Hepatocyte (in vitro differentiated cells): ENCODE results near the gene RAB5IF. TPM values are rescaled to one million over a fixed set of nuclear protein-coding genes. Genes with fewer than 3 reads are reported as not detected.

Experiments
- DNase-seq: peaks from one replicate; pipeline ENCODE4 v3.0.0-alpha.2; 2016; ENCODE audit warnings: low spot score
- H2AFZ ChIP-seq: fragments of 200-600 bp; sonication (generic); 2 replicates; pipeline ENCODE4 v1.6.0; 2016; ENCODE audit warnings: antibody characterized with exemption, mild to moderate bottlenecking
- H3K27ac ChIP-seq: fragments of 200-600 bp; sonication (generic); 2 replicates; pipeline ENCODE4 v1.5.1; 2016; ENCODE audit warnings: mild to moderate bottlenecking
- H3K27me3 ChIP-seq: fragments of 200-600 bp; sonication (generic); 2 replicates; pipeline ENCODE4 v1.6.1; 2016
- H3K36me3 ChIP-seq: fragments of 200-600 bp; sonication (generic); replicated peaks from 2 replicates; pipeline ENCODE4 v1.5.1; 2016; ENCODE audit warnings: low read depth; ENCODE audit not compliant: insufficient read depth
- H3K4me1 ChIP-seq: fragments of 200-600 bp; sonication (generic); 2 replicates; pipeline ENCODE4 v1.5.1; 2016; ENCODE audit warnings: mild to moderate bottlenecking, moderate library complexity; ENCODE audit not compliant: insufficient read depth
- H3K4me2 ChIP-seq: fragments of 200-600 bp; sonication (generic); 2 replicates; pipeline ENCODE4 v1.6.0; 2016
- H3K4me3 ChIP-seq: fragments of 200-600 bp; sonication (generic); 2 replicates; pipeline ENCODE4 v1.5.1; 2016; ENCODE audit warnings: mild to moderate bottlenecking
- H3K79me2 ChIP-seq: fragments of 200-600 bp; sonication (generic); 2 replicates; pipeline ENCODE4 v1.6.0; 2017; ENCODE audit warnings: mild to moderate bottlenecking
- H3K9me2 ChIP-seq: fragments of 200-600 bp; sonication (generic); replicated peaks from 2 replicates; pipeline ENCODE4 v1.6.0; 2017; ENCODE audit warnings: mild to moderate bottlenecking; ENCODE audit not compliant: insufficient read depth
- H3K9me3 ChIP-seq: fragments of 200-600 bp; sonication (generic); 2 replicates; pipeline ENCODE4 v1.5.1; 2016; ENCODE audit warnings: low read depth, mild to moderate bottlenecking
- H4K20me1 ChIP-seq: fragments of 200-600 bp; sonication (generic); 2 replicates; pipeline ENCODE4 v1.6.0; 2016; ENCODE audit warnings: mild to moderate bottlenecking; ENCODE audit not compliant: insufficient read depth, poor library complexity, severe bottlenecking
- EZH2 ChIP-seq: fragments of 200-600 bp; sonication (generic); IDR thresholded peaks from 2 replicates; pipeline ENCODE4 v1.6.1; 2016; ENCODE audit warnings: antibody characterized with exemption, mild to moderate bottlenecking, borderline replicate concordance
- EZH2phosphoT487 ChIP-seq: fragments of 200-600 bp; sonication (generic); IDR thresholded peaks from one replicate; pipeline ENCODE4 v1.6.1; 2018; ENCODE audit warnings: antibody characterized with exemption, mild to moderate bottlenecking, low read depth, moderate library complexity; ENCODE audit not compliant: unreplicated experiment, severe bottlenecking
- WGBS: methylation state at CpG from one replicate; pipeline ENCODE4 v1.1.6; 2016; ENCODE audit warnings: low lambda C conversion rate; ENCODE audit errors: missing lambda C conversion rate; 5-methylcytosine and 5-hydroxymethylcytosine counted together
- polyA plus RNA-seq: library from polyadenylated mRNA; unstranded; fragments of >200 nt; fragmentation: Nextera tagmentation; extraction: Ambion mirVana; gene quantifications from 2 replicates; pipeline ENCODE4 v1.2.1, GENCODE V29; 2016
- total RNA-seq: library from RNA; depleted of rRNA; stranded (reverse); fragments of >200 nt; gene quantifications from 2 replicates; pipeline ENCODE4 v1.2.3, GENCODE V29; 2014
- TF ChIP-seq, protein P1 (sequence below): fragments of 200-600 bp; sonication (generic); IDR thresholded peaks from 2 replicates; pipeline ENCODE4 v1.5.1; 2016; ENCODE audit warnings: antibody characterized with exemption, mild to moderate bottlenecking; ENCODE audit not compliant: poor library complexity

Gene RAB5IF
- total and polyA plus RNA-seq, 2 experiments from 2014 or later: 134 to 198 TPM

DNA sequence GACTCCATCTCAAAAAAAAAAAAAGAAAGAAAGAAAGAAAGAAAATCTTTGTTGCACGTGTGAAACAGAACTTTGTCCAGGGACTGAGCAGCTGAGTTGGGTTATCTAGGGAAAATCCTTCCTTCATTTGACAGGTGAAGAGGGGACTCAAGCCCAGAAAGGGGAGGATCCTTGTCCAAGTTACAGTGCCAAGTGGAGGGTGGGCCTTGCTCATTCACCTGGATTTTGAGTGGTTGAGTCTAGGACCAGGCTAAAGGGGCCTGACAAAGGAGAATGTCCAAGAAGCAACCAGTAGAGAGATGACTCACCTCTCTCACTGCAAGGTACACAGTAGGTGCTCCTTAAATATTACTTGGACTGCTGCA lies 29.5 kb upstream of the RAB5IF start:
- H3K9me3 ChIP-seq: no peaks in the 10 kb centered on the region
- H3K9me2 ChIP-seq: no peaks in the 10 kb centered on the region
- peak overlapping the region; percentile 90 for H3K4me2 ChIP-seq
- WGBS: 89% methylated on average over 1 of the region's 1 CpG
- H3K4me1 ChIP-seq: peaks cover 27% of the 10 kb centered on the region
- H4K20me1 ChIP-seq: peaks cover 33% of the 10 kb centered on the region
- no peaks in the 10 kb centered on the region for H3K27me3 ChIP-seq
- TF ChIP-seq EZH2 (no peak), EZH2phosphoT487 (no peak)
- TF ChIP-seq, protein P1, sequence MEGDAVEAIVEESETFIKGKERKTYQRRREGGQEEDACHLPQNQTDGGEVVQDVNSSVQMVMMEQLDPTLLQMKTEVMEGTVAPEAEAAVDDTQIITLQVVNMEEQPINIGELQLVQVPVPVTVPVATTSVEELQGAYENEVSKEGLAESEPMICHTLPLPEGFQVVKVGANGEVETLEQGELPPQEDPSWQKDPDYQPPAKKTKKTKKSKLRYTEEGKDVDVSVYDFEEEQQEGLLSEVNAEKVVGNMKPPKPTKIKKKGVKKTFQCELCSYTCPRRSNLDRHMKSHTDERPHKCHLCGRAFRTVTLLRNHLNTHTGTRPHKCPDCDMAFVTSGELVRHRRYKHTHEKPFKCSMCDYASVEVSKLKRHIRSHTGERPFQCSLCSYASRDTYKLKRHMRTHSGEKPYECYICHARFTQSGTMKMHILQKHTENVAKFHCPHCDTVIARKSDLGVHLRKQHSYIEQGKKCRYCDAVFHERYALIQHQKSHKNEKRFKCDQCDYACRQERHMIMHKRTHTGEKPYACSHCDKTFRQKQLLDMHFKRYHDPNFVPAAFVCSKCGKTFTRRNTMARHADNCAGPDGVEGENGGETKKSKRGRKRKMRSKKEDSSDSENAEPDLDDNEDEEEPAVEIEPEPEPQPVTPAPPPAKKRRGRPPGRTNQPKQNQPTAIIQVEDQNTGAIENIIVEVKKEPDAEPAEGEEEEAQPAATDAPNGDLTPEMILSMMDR: no peak
- H3K79me2 ChIP-seq: peaks cover 63% of the 10 kb centered on the region
- no peak overlapping the region for H2AFZ ChIP-seq
- peak overlapping the region; percentile 96 for H3K27ac ChIP-seq
- H3K4me3 ChIP-seq: peak overlapping the region; percentile 89
- no peaks in the 10 kb centered on the region for H3K36me3 ChIP-seq
- DNase-seq: no peak

DNA sequence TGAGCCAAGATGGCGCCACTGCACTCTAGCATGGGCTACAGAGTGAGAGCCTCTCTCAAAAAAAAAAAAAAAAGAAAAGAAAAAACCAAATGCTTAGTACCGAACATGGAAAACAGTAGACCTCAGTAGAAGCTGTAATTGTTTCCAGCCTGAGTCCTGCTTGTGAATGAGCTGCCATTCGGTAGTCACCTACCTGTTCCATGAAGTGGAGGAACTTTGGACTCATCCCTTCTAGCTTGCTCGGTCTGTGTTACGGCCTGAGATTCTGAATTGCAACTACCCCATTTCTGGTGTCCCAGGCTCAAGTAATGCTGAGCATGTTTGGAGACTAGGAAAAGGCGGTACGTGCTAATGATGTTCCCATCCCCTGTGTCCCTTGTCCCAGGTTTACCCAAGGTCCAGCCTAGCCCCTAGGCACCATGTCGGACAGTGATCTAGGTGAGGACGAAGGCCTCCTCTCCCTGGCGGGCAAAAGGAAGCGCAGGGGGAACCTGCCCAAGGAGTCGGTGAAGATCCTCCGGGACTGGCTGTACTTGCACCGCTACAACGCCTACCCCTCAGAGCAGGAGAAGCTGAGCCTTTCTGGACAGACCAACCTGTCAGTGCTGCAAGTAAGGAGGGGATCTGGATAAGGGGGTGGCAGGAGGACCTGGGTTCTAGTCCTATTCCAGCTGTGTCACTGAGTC lies 27.1 kb upstream of the RAB5IF start:
- Histone ChIP-seq H3K9me3 (no peaks in the 10 kb centered on the region), H3K27ac (peak overlapping the region; percentile 20), H3K4me3 (no peak overlapping the region), H4K20me1 (peaks cover 33% of the 10 kb centered on the region), H3K4me2 (no peak overlapping the region), H3K4me1 (peaks cover 14% of the 10 kb centered on the region), H2AFZ (no peak overlapping the region), H3K9me2 (no peaks in the 10 kb centered on the region), H3K27me3 (no peaks in the 10 kb centered on the region), H3K79me2 (peaks cover 78% of the 10 kb centered on the region), H3K36me3 (no peaks in the 10 kb centered on the region)
- WGBS: 93% methylated on average over 13 of the region's 15 CpGs
- no peak for TF ChIP-seq EZH2
- no peak for TF ChIP-seq EZH2phosphoT487
- TF ChIP-seq, protein P1: no peak
- no peak for DNase-seq

DNA sequence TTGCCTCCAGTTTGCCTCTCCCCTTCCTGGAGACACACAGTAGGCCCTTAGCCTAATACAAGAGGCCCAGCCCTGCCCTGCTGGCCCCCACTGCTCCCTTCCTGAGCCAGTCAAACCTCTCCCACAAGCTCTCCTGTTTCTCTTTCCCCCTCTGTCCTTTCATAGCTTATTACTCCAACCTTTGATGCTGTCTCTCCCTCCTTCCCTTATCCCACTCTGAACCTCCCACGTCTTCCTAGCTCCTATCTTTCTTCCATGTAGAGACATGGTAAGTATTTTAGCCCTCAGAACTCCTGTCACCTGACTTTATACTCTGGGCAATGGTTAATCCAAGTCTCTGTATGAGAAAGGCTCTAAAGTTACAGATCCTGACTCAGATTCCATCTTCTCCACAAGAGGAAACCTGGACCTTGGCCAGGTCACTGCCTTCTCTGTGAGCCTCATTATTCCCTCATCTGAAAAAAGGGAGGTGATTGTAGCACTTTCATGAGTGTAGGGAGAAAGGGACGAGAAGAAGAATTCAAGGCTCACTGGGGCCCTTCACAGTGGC lies 25.5 kb upstream of the RAB5IF start:
- Histone ChIP-seq H3K9me3 (no peaks in the 10 kb centered on the region), H2AFZ (no peak overlapping the region), H3K9me2 (no peaks in the 10 kb centered on the region), H3K27me3 (no peaks in the 10 kb centered on the region), H3K36me3 (no peaks in the 10 kb centered on the region), H3K4me2 (no peak overlapping the region), H3K4me1 (peaks cover 14% of the 10 kb centered on the region), H4K20me1 (peaks cover 33% of the 10 kb centered on the region), H3K79me2 (peaks cover 68% of the 10 kb centered on the region), H3K27ac (peak overlapping the region; percentile 75), H3K4me3 (no peak overlapping the region)
- WGBS: 68% methylated on average over 2 of the region's 2 CpGs
- peak; percentile 69 for DNase-seq
- TF ChIP-seq EZH2phosphoT487: no peak
- TF ChIP-seq, protein P1: no peak
